Stimulated activated naive CD8-positive, alpha-beta T cell treated with anti-CD3 and anti-CD28 coated beads, Interleukin-15, Interleukin-2, amounts not matched to agents 100 ng/mL and 50 ng/mL, for 24 hours (primary cell): ENCODE results near the gene KCTD18.

Experiments used
- H3K27ac Mint-ChIP-seq: one replicate; pipeline ENCODE4 v1.8.0; 2021; ENCODE audit warnings: mild to moderate bottlenecking, mixed read lengths
- H3K27me3 Mint-ChIP-seq: one replicate; pipeline ENCODE4 v1.8.0; 2021; ENCODE audit warnings: mixed read lengths
- H3K36me3 Mint-ChIP-seq: one replicate; pipeline ENCODE4 v1.8.0; 2021; ENCODE audit warnings: low read depth, mixed read lengths
- H3K4me1 Mint-ChIP-seq: one replicate; pipeline ENCODE4 v1.8.0; 2021; ENCODE audit warnings: low read depth, mixed read lengths
- H3K4me3 Mint-ChIP-seq: one replicate; pipeline ENCODE4 v1.8.0; 2021; ENCODE audit warnings: mild to moderate bottlenecking, mixed read lengths
- H3K9me3 Mint-ChIP-seq: one replicate; pipeline ENCODE4 v1.8.0; 2021; ENCODE audit warnings: mixed read lengths

The KCTD18 gene

GRCh38 chr2:200502196-200502595, 7.7 kb downstream of the KCTD18 start:
- H3K27me3 Mint-ChIP-seq: no peaks in the 10 kb centered on the region
- peaks cover 36% of the 10 kb centered on the region for H3K36me3 Mint-ChIP-seq
- no peak overlapping the region for H3K27ac Mint-ChIP-seq
- H3K4me3 Mint-ChIP-seq: no peak overlapping the region
- peaks cover 3% of the 10 kb centered on the region for H3K9me3 Mint-ChIP-seq
- H3K4me1 Mint-ChIP-seq: peaks cover 12% of the 10 kb centered on the region

- H3K27me3 Mint-ChIP-seq: no peaks in the 10 kb centered on the region
- no peak overlapping the region for H3K4me3 Mint-ChIP-seq
- H3K4me1 Mint-ChIP-seq: no peaks in the 10 kb centered on the region
- H3K27ac Mint-ChIP-seq: no peak overlapping the region
- peaks cover 46% of the 10 kb centered on the region for H3K36me3 Mint-ChIP-seq
- peaks cover 3% of the 10 kb centered on the region for H3K9me3 Mint-ChIP-seq
Measured at GRCh38 chr2:200498402-200499162, 11.3 kb downstream of the KCTD18 start.

GRCh38 chr2:200496696-200497095, 13.2 kb downstream of the KCTD18 start:
- Mint-ChIP-seq H3K9me3 (no peaks in the 10 kb centered on the region), H3K4me3 (no peak overlapping the region), H3K27ac (no peak overlapping the region), H3K27me3 (no peaks in the 10 kb centered on the region), H3K4me1 (no peaks in the 10 kb centered on the region), H3K36me3 (peaks cover 52% of the 10 kb centered on the region)

- H3K27ac Mint-ChIP-seq: no peak overlapping the region
- H3K4me1 Mint-ChIP-seq: no peaks in the 10 kb centered on the region
- no peak overlapping the region for H3K4me3 Mint-ChIP-seq
- peaks cover 69% of the 10 kb centered on the region for H3K36me3 Mint-ChIP-seq
- no peaks in the 10 kb centered on the region for H3K27me3 Mint-ChIP-seq
- H3K9me3 Mint-ChIP-seq: no peaks in the 10 kb centered on the region
Measured at GRCh38 chr2:200494048-200494447, 15.8 kb downstream of the KCTD18 start.

GRCh38 chr2:200492656-200493055, 17.2 kb downstream of the KCTD18 start:
- peaks cover 58% of the 10 kb centered on the region for H3K36me3 Mint-ChIP-seq
- H3K27ac Mint-ChIP-seq: no peak overlapping the region

GRCh38 chr2:200490001-200490400, 19.9 kb downstream of the KCTD18 start:
- Mint-ChIP-seq H3K27me3 (no peaks in the 10 kb centered on the region), H3K4me3 (no peak overlapping the region), H3K36me3 (peaks cover 48% of the 10 kb centered on the region), H3K4me1 (no peaks in the 10 kb centered on the region), H3K27ac (no peak overlapping the region), H3K9me3 (no peaks in the 10 kb centered on the region)

More at GRCh38 chr2:200492656-200493055, 17.2 kb downstream of the KCTD18 start:
- Mint-ChIP-seq H3K27me3 (no peaks in the 10 kb centered on the region), H3K4me3 (no peak overlapping the region), H3K4me1 (no peaks in the 10 kb centered on the region), H3K9me3 (no peaks in the 10 kb centered on the region)

GRCh38 chr2:200488169-200488568, 21.7 kb downstream of the KCTD18 start:
- no peaks in the 10 kb centered on the region for H3K27me3 Mint-ChIP-seq
- peaks cover 35% of the 10 kb centered on the region for H3K36me3 Mint-ChIP-seq
- no peak overlapping the region for H3K27ac Mint-ChIP-seq
- no peak overlapping the region for H3K4me3 Mint-ChIP-seq
- no peaks in the 10 kb centered on the region for H3K4me1 Mint-ChIP-seq
- H3K9me3 Mint-ChIP-seq: no peaks in the 10 kb centered on the region

- H3K4me1 Mint-ChIP-seq: no peaks in the 10 kb centered on the region
- no peak overlapping the region for H3K27ac Mint-ChIP-seq
- H3K4me3 Mint-ChIP-seq: no peak overlapping the region
- H3K9me3 Mint-ChIP-seq: no peaks in the 10 kb centered on the region
- peaks cover 19% of the 10 kb centered on the region for H3K36me3 Mint-ChIP-seq
- H3K27me3 Mint-ChIP-seq: no peaks in the 10 kb centered on the region
Measured at GRCh38 chr2:200486529-200486928, 23.3 kb downstream of the KCTD18 start.

GRCh38 chr2:200484934-200485333, 24.9 kb downstream of the KCTD18 start:
- Mint-ChIP-seq H3K4me1 (peaks cover under 1% of the 10 kb centered on the region), H3K36me3 (peaks cover 7% of the 10 kb centered on the region), H3K9me3 (no peaks in the 10 kb centered on the region), H3K27me3 (no peaks in the 10 kb centered on the region), H3K4me3 (no peak overlapping the region), H3K27ac (no peak overlapping the region)

- no peaks in the 10 kb centered on the region for H3K27me3 Mint-ChIP-seq
- H3K4me3 Mint-ChIP-seq: no peak overlapping the region
- no peaks in the 10 kb centered on the region for H3K9me3 Mint-ChIP-seq
- H3K4me1 Mint-ChIP-seq: peaks cover 5% of the 10 kb centered on the region
- H3K36me3 Mint-ChIP-seq: no peaks in the 10 kb centered on the region
- H3K27ac Mint-ChIP-seq: no peak overlapping the region
Measured at GRCh38 chr2:200483729-200484198, 26.1 kb downstream of the KCTD18 start.

GRCh38 chr2:200482194-200482593, 27.7 kb downstream of the KCTD18 start:
- H3K4me3 Mint-ChIP-seq: no peak overlapping the region

GRCh38 chr2:200479692-200480265, 30.1 kb downstream of the KCTD18 start:
- Mint-ChIP-seq H3K4me1 (peaks cover 5% of the 10 kb centered on the region), H3K27me3 (no peaks in the 10 kb centered on the region)

More at GRCh38 chr2:200482194-200482593, 27.7 kb downstream of the KCTD18 start:
- Mint-ChIP-seq H3K27ac (no peak overlapping the region), H3K27me3 (no peaks in the 10 kb centered on the region), H3K36me3 (no peaks in the 10 kb centered on the region), H3K4me1 (peaks cover 5% of the 10 kb centered on the region), H3K9me3 (no peaks in the 10 kb centered on the region)

GRCh38 chr2:200477667-200478131, 32.2 kb downstream of the KCTD18 start:
- Mint-ChIP-seq H3K27me3 (no peaks in the 10 kb centered on the region), H3K4me1 (peaks cover 5% of the 10 kb centered on the region), H3K9me3 (no peaks in the 10 kb centered on the region), H3K27ac (no peak overlapping the region), H3K36me3 (no peaks in the 10 kb centered on the region), H3K4me3 (no peak overlapping the region)

More at GRCh38 chr2:200479692-200480265, 30.1 kb downstream of the KCTD18 start:
- Mint-ChIP-seq H3K27ac (no peak overlapping the region), H3K36me3 (no peaks in the 10 kb centered on the region), H3K4me3 (no peak overlapping the region), H3K9me3 (no peaks in the 10 kb centered on the region)

- Mint-ChIP-seq H3K4me1 (peaks cover 5% of the 10 kb centered on the region), H3K4me3 (no peak overlapping the region), H3K27ac (no peak overlapping the region), H3K27me3 (no peaks in the 10 kb centered on the region), H3K9me3 (no peaks in the 10 kb centered on the region), H3K36me3 (no peaks in the 10 kb centered on the region)
Measured at GRCh38 chr2:200476836-200477235, 33.0 kb downstream of the KCTD18 start.

GRCh38 chr2:200475795-200476194, 34.1 kb downstream of the KCTD18 start:
- H3K4me1 Mint-ChIP-seq: peaks cover 15% of the 10 kb centered on the region
- no peak overlapping the region for H3K27ac Mint-ChIP-seq
- no peaks in the 10 kb centered on the region for H3K27me3 Mint-ChIP-seq
- H3K36me3 Mint-ChIP-seq: no peaks in the 10 kb centered on the region
- H3K9me3 Mint-ChIP-seq: no peaks in the 10 kb centered on the region
- no peak overlapping the region for H3K4me3 Mint-ChIP-seq
